ENCODE results near the gene ARNT2.
"Not testable (repeated sequence)": the region's sequence is repeated elsewhere in the genome, so short reads cannot be mapped to it uniquely, and the experiment has no call there.

Gene ARNT2

GRCh38 chr15:80615783-80616391 lies 211.7 kb downstream of the ARNT2 start:
- no peak for DNase-seq (ENCODE audit: low read depth in 2 of 2)

GRCh38 chr15:80618685-80619400 lies 214.7 kb downstream of the ARNT2 start:
- no peak for DNase-seq (ENCODE audit: low read depth in 2 of 2)

GRCh38 chr15:80619680-80620079 lies 215.5 kb downstream of the ARNT2 start:
- no peak for DNase-seq (ENCODE audit: low read depth in 2 of 2)

- DNase-seq (ENCODE audit: low read depth in 2 of 2), result no peak
Observed at GRCh38 chr15:80620141-80620540, 216.0 kb downstream of the ARNT2 start.

GRCh38 chr15:80620931-80621330 lies 216.7 kb downstream of the ARNT2 start:
- DNase-seq (ENCODE audit: low read depth in 2 of 2), result no peak

- no peak for DNase-seq (ENCODE audit: low read depth in 2 of 2)
Observed at GRCh38 chr15:80626643-80627120, 222.5 kb downstream of the ARNT2 start.

GRCh38 chr15:80629355-80629754 lies 225.2 kb downstream of the ARNT2 start:
- DNase-seq (ENCODE audit: low read depth in 2 of 2), result no peak

GRCh38 chr15:80630981-80631380 lies 226.8 kb downstream of the ARNT2 start:
- no peak for DNase-seq (ENCODE audit: low read depth in 2 of 2)

- no peak for DNase-seq (ENCODE audit: low read depth in 2 of 2)
Observed at GRCh38 chr15:80633221-80633620, 229.0 kb downstream of the ARNT2 start.

GRCh38 chr15:80635953-80636352 lies 231.8 kb downstream of the ARNT2 start:
- no peak for DNase-seq (ENCODE audit: low read depth in 2 of 2)

- no peak for DNase-seq (ENCODE audit: low read depth in 2 of 2)
Observed at GRCh38 chr15:80636675-80637074, 232.5 kb downstream of the ARNT2 start.

- DNase-seq (ENCODE audit: low read depth in 2 of 2), result no peak
Observed at GRCh38 chr15:80637747-80638146, 233.6 kb downstream of the ARNT2 start.

GRCh38 chr15:80638553-80639167 lies 234.5 kb downstream of the ARNT2 start:
- DNase-seq (ENCODE audit: low read depth in 2 of 2), result no peak

- DNase-seq (ENCODE audit: low read depth in 2 of 2), result no peak
Observed at GRCh38 chr15:80639168-80639555, 235.0 kb downstream of the ARNT2 start.

GRCh38 chr15:80640531-80641121 lies 236.4 kb downstream of the ARNT2 start:
- no peak for DNase-seq (ENCODE audit: low read depth in 2 of 2)

- DNase-seq (ENCODE audit: low read depth in 2 of 2), result no peak
Observed at GRCh38 chr15:80641384-80641783, 237.2 kb downstream of the ARNT2 start.

- DNase-seq (ENCODE audit: low read depth in 2 of 2), result no peak
Observed at GRCh38 chr15:80643431-80643951, 239.3 kb downstream of the ARNT2 start.

GRCh38 chr15:80645494-80646065 lies 241.4 kb downstream of the ARNT2 start:
- DNase-seq (ENCODE audit: low read depth in 2 of 2), result no peak

GRCh38 chr15:80647424-80647823 lies 243.2 kb downstream of the ARNT2 start:
- not testable (repeated sequence) for DNase-seq (ENCODE audit: low read depth in 2 of 2)
